SK-N-MC (cell line): ENCODE measurements around the gene ZNF618.
"Not testable (repeated sequence)": the region's sequence is repeated elsewhere in the genome, so short reads cannot be mapped to it uniquely, and the experiment has no call there.

Experiments
- DNase-seq: peaks from one replicate; pipeline ENCODE4 v3.0.0-alpha.2; 2011; ENCODE audit warnings: low read depth, low spot score
- H3K27ac ChIP-seq: fragments of 200-600 bp; sonication (generic); 2 replicates; pipeline ENCODE4 v1.5.1; 2016; ENCODE audit warnings: mixed run types
- H3K36me3 ChIP-seq: fragments of 200-600 bp; sonication (generic); 2 replicates; pipeline ENCODE4 v1.6.1; 2017; ENCODE audit warnings: antibody characterized with exemption, low read length, mixed read lengths; ENCODE audit not compliant: insufficient read depth
- H3K4me3 ChIP-seq: fragments of 200-600 bp; sonication (generic); 2 replicates; pipeline ENCODE4 v1.5.1; 2016
- H3K9ac ChIP-seq: fragments of 200-600 bp; sonication (generic); 2 replicates; pipeline ENCODE4 v1.8.0; 2017; ENCODE audit warnings: mixed run types, mixed read lengths; ENCODE audit not compliant: insufficient read length
- H3K9me3 ChIP-seq: fragments of 200-600 bp; sonication (generic); 2 replicates; pipeline ENCODE4 v1.6.1; 2017; ENCODE audit warnings: low read depth, mild to moderate bottlenecking, antibody characterized with exemption, low read length, moderate library complexity, mixed read lengths
- EZH2 ChIP-seq: fragments of 200-600 bp; sonication (generic); IDR thresholded peaks from one replicate; pipeline ENCODE4 v1.6.1; 2017; ENCODE audit warnings: antibody characterized with exemption
- FOXP2 ChIP-seq: optimal IDR thresholded peaks from 2 replicates; pipeline ENCODE3; 2011; ENCODE audit warnings: mild to moderate bottlenecking, moderate library complexity; ENCODE audit not compliant: insufficient read depth; ENCODE audit errors: extremely low read length, control extremely low read depth
- POLR2AphosphoS5 ChIP-seq: IDR thresholded peaks from 2 replicates; pipeline ENCODE4 v1.6.1; 2012; ENCODE audit warnings: mild to moderate bottlenecking, low read depth, low read length, borderline replicate concordance

Gene ZNF618

GRCh38 chr9:114078021-114078780, 202.1 kb downstream of the ZNF618 start, which contains the start of gene AMBP:
AMBP (minus strand) TSS chr9:114078300; CDS start chr9:114078209, 91 bp downstream.
- Histone ChIP-seq H3K4me3 (no peak within 1 kb of the TSS), H3K27ac (no peak within 1 kb of the TSS), H3K9ac (no peak within 1 kb of the TSS), H3K9me3 (no peaks in the 10 kb centered on the region), H3K36me3 (no peaks in the 10 kb centered on the region)
- no peak for TF ChIP-seq EZH2
- no peak for TF ChIP-seq POLR2AphosphoS5
- TF ChIP-seq FOXP2: no peak
- no peak for DNase-seq

GRCh38 chr9:114078781-114079156, 202.7 kb downstream of the ZNF618 start:
- no peak overlapping the region for H3K9ac ChIP-seq
- TF ChIP-seq FOXP2 (no peak), POLR2AphosphoS5 (no peak), EZH2 (no peak)
- H3K9me3 ChIP-seq: no peaks in the 10 kb centered on the region
- no peak for DNase-seq
- H3K4me3 ChIP-seq: no peak overlapping the region
- H3K36me3 ChIP-seq: no peaks in the 10 kb centered on the region
- no peak overlapping the region for H3K27ac ChIP-seq

GRCh38 chr9:114080195-114080772, 204.2 kb downstream of the ZNF618 start:
- Histone ChIP-seq H3K4me3 (no peak overlapping the region), H3K27ac (no peak overlapping the region), H3K36me3 (no peaks in the 10 kb centered on the region), H3K9ac (no peak overlapping the region), H3K9me3 (no peaks in the 10 kb centered on the region)
- TF ChIP-seq POLR2AphosphoS5: no peak
- TF ChIP-seq FOXP2: no peak
- no peak for TF ChIP-seq EZH2
- no peak for DNase-seq

GRCh38 chr9:114080773-114081440, 204.8 kb downstream of the ZNF618 start:
- no peak overlapping the region for H3K4me3 ChIP-seq
- no peak for TF ChIP-seq FOXP2
- no peak for TF ChIP-seq POLR2AphosphoS5
- no peak for TF ChIP-seq EZH2
- no peak overlapping the region for H3K27ac ChIP-seq

GRCh38 chr9:114081441-114082016, 205.4 kb downstream of the ZNF618 start:
- Histone ChIP-seq H3K9me3 (no peaks in the 10 kb centered on the region), H3K27ac (no peak overlapping the region), H3K36me3 (no peaks in the 10 kb centered on the region), H3K4me3 (no peak overlapping the region), H3K9ac (no peak overlapping the region)
- DNase-seq: no peak
- no peak for TF ChIP-seq EZH2
- TF ChIP-seq FOXP2: no peak
- TF ChIP-seq POLR2AphosphoS5: no peak

More at GRCh38 chr9:114080773-114081440, 204.8 kb downstream of the ZNF618 start:
- no peaks in the 10 kb centered on the region for H3K9me3 ChIP-seq
- no peak overlapping the region for H3K9ac ChIP-seq
- DNase-seq: no peak
- no peaks in the 10 kb centered on the region for H3K36me3 ChIP-seq

- TF ChIP-seq EZH2: no peak
- TF ChIP-seq FOXP2: no peak
- no peak for TF ChIP-seq POLR2AphosphoS5
- no peaks in the 10 kb centered on the region for H3K9me3 ChIP-seq
- H3K9ac ChIP-seq: no peak overlapping the region
- H3K4me3 ChIP-seq: no peak overlapping the region
- H3K36me3 ChIP-seq: no peaks in the 10 kb centered on the region
- no peak overlapping the region for H3K27ac ChIP-seq
- DNase-seq: peak; percentile 72
Measured at GRCh38 chr9:114082017-114082762, 206.1 kb downstream of the ZNF618 start.

GRCh38 chr9:114082763-114083412, 206.8 kb downstream of the ZNF618 start:
- H3K4me3 ChIP-seq, DNase-seq, H3K36me3 ChIP-seq, H3K27ac ChIP-seq, H3K9ac ChIP-seq, H3K9me3 ChIP-seq: not testable (repeated sequence)
